NB4 (cell line): Measurements from ENCODE around the gene PPP1R37.

ENCODE experiments used
- DNase-seq: peaks from one replicate; pipeline ENCODE4 v3.0.0; 2010; ENCODE audit warnings: low read depth
- H3K4me3 ChIP-seq: one replicate; pipeline ENCODE4 v1.5.1; 2011; ENCODE audit warnings: mild to moderate bottlenecking, low read depth, low read length, moderate library complexity
- CTCF ChIP-seq: IDR thresholded peaks from one replicate; pipeline ENCODE4 v1.5.1; 2012; ENCODE audit warnings: low read depth, low read length
- MYC ChIP-seq: IDR thresholded peaks from 2 replicates; pipeline ENCODE4 v1.6.1; 2011; ENCODE audit warnings: low read depth, low read length
- POLR2A ChIP-seq: IDR thresholded peaks from 2 replicates; pipeline ENCODE4 v1.6.1; 2011; ENCODE audit warnings: mild to moderate bottlenecking; ENCODE audit not compliant: insufficient read length; ENCODE audit errors: extremely low read depth
- TF ChIP-seq, protein P1 (sequence below): IDR thresholded peaks from 2 replicates; pipeline ENCODE4 v1.6.1; 2011; ENCODE audit warnings: low read depth, low read length

PPP1R37 gene

GRCh38 chr19:45168767-45169351 is 75.9 kb downstream of the PPP1R37 start:
- H3K4me3 ChIP-seq: no peak overlapping the region
- no peak for DNase-seq
- TF ChIP-seq POLR2A (no peak), MYC (no peak), CTCF (no peak)
- TF ChIP-seq, protein P1, sequence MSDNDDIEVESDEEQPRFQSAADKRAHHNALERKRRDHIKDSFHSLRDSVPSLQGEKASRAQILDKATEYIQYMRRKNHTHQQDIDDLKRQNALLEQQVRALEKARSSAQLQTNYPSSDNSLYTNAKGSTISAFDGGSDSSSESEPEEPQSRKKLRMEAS: no peak

- DNase-seq: no peak
- H3K4me3 ChIP-seq: no peak overlapping the region
- TF ChIP-seq POLR2A (no peak), MYC (no peak), CTCF (no peak)
- TF ChIP-seq, protein P1: no peak
These were observed 76.6 kb downstream of the PPP1R37 start for GRCh38 chr19:45169602-45170001.

DNA sequence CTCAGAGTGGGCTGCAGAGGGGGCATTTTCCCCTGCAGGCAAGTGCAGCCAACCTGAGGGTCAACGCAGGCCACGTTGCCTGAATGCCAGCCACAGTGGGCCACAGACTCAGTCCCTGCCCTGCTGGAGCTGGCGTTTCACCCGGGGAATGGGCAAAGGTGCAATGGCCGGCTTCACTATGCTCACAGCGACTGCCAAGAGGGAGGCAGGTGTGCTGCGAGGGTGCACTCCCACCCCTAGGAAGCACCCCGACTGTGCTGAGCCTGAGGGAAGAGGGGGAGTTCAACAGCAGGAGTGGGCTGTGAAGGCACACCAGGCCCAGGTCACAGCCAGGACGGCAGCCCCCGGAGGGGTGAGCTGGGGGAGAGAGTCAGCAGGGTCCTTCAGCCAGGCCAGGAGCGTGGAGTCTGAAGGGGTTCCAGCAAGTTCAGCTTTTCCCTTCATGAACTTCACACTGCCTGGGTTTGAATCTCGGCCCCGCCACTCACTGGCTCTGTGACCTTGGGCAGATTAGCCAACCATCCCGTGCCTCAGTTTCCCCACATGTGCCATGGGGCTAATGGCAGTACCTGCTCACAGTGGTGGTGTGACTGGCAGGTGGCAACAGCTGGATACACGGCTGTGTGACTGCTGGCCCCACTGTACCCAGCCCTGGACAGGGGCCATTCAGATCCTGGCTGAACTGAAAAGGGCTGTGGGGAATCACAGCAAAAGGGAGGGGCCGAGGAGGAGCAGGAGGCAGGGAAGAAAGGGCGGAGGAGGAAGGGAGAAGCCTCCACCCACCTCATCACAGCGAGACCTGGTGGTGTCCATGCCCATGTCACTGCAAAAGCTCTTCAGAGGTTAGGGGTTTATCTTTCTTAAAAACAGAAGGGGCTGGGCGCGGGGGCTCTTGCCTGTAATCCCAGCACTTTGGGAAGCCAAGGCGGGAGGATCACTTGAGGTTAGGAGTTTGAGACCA is 77.4 kb downstream of the PPP1R37 start:
- no peak overlapping the region for H3K4me3 ChIP-seq
- TF ChIP-seq POLR2A (no peak), MYC (no peak)
- DNase-seq: no peak

- DNase-seq: no peak
- no peak overlapping the region for H3K4me3 ChIP-seq
- TF ChIP-seq, protein P1: no peak
- TF ChIP-seq MYC: no peak
- no peak for TF ChIP-seq POLR2A
- no peak for TF ChIP-seq CTCF
These were observed 78.2 kb downstream of the PPP1R37 start for GRCh38 chr19:45171211-45171623.

DNA sequence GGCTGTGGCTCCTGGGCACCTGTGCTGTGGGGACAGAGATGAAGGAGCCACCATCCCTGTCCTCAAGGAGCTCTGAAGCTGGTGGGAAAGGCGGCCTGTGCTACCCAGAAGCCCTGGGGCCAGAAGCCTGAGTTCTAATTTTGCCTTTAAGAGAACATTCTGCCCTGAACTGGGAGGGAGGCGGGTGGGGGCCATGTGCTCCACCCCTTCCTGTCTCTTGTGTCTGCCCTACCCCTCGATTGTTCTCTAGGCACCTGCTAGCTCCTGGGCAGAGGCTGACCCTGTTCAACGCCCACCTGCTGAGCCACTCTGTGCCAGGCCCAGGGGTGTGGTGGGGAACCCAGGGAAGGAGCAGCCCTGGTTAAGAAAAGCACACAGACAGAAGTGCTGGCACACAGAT is 79.2 kb downstream of the PPP1R37 start:
- TF ChIP-seq CTCF (no peak), POLR2A (no peak), MYC (no peak)
- TF ChIP-seq, protein P1: no peak
- H3K4me3 ChIP-seq: no peak overlapping the region
- no peak for DNase-seq

GRCh38 chr19:45172611-45173208 is 79.7 kb downstream of the PPP1R37 start:
- DNase-seq: no peak
- TF ChIP-seq CTCF (no peak), MYC (no peak), POLR2A (no peak)
- TF ChIP-seq, protein P1: no peak
- H3K4me3 ChIP-seq: no peak overlapping the region
